ENCODE data around the gene CDK18. TPM values are rescaled to one million over a fixed set of nuclear protein-coding genes. Genes with fewer than 3 reads are reported as not detected.

CDK18 gene
- total and polyA plus RNA-seq, 2 of the 8 experiments (the other 6 are each of a cell fraction or from before 2014, with no cell fraction given): 31.2 to 44.0 TPM

- TF ChIP-seq CHD7 (IDR thresholded peaks at IDR 0.05; ENCODE audit: insufficient replicate concordance, low read length) (no peak), TCF12 (IDR thresholded peaks at IDR 0.05; ENCODE audit: low read depth, low read length) (no peak), BACH1 (IDR thresholded peaks at IDR 0.05; ENCODE audit: low read length) (no peak), CHD1 (IDR thresholded peaks at IDR 0.05; ENCODE audit: low read depth, low read length) (no peak), BCL11A (IDR thresholded peaks at IDR 0.05; ENCODE audit: low read depth in 2 of 2, low read length in 2 of 2) (no peak), KDM4A (IDR thresholded peaks at IDR 0.05; ENCODE audit: low read depth, low read length, severe bottlenecking) (no peak), HDAC2 (IDR thresholded peaks at IDR 0.05; ENCODE audit: borderline replicate concordance in 1 of 2, low read depth in 2 of 2, low read length in 2 of 2) (no peak), TAF7 (optimal IDR thresholded peaks at IDR 0.05; ENCODE audit: borderline replicate concordance, low read depth, low read length) (no peak)
These were observed 11.3 kb downstream of the CDK18 start (continued) for GRCh38 chr1:205515781-205516253.
